HepG2 (cell line): Measurements from ENCODE around the gene DNAJC7. TPM values are rescaled to one million over a fixed set of nuclear protein-coding genes. Genes with fewer than 3 reads are reported as not detected.

Source experiments
- ATM ChIP-seq: fragments of 450-650 bp; IDR thresholded peaks from 2 replicates; pipeline ENCODE4 v1.7.1; 2017; ENCODE audit warnings: mild to moderate bottlenecking, borderline replicate concordance
- ETV5 ChIP-seq: IDR thresholded peaks from 2 replicates; pipeline ENCODE4 v1.6.1; 2018; ENCODE audit warnings: missing biosample characterization, missing genetic modification reagents, inconsistent platforms, borderline replicate concordance
- HINFP ChIP-seq: sonication (generic); formaldehyde crosslinking; IDR thresholded peaks from 2 replicates; pipeline ENCODE4 v1.4.0; 2020; ENCODE audit warnings: low read depth, mild to moderate bottlenecking, missing genetic modification reagents
- KLF12 ChIP-seq: sonication (generic); formaldehyde crosslinking; IDR thresholded peaks from 2 replicates; pipeline ENCODE4 v1.4.0; 2020; ENCODE audit warnings: missing genetic modification reagents, borderline replicate concordance
- MAF1 ChIP-seq: sonication (generic); formaldehyde crosslinking; IDR thresholded peaks from 2 replicates; pipeline ENCODE4 v1.5.0; 2020; ENCODE audit warnings: missing genetic modification reagents, borderline replicate concordance
- MATR3 ChIP-seq: sonication (generic); formaldehyde crosslinking; IDR thresholded peaks from 2 replicates; pipeline ENCODE4 v1.4.0; 2020; ENCODE audit warnings: missing genetic modification reagents
- MED8 ChIP-seq: sonication (generic); formaldehyde crosslinking; IDR thresholded peaks from 2 replicates; pipeline ENCODE4 v1.8.1; 2023; ENCODE audit warnings: mild to moderate bottlenecking, missing genetic modification reagents; ENCODE audit not compliant: insufficient replicate concordance
- MEIS2 ChIP-seq: sonication (generic); formaldehyde crosslinking; IDR thresholded peaks from 2 replicates; pipeline ENCODE4 v1.9.0; 2021; ENCODE audit warnings: mild to moderate bottlenecking, missing genetic modification reagents
- NR2C2 ChIP-seq: sonication (generic); formaldehyde crosslinking; IDR thresholded peaks from 2 replicates; pipeline ENCODE4 v1.4.0; 2020; ENCODE audit warnings: missing genetic modification reagents, mild to moderate bottlenecking, moderate library complexity, borderline replicate concordance
- PCBP2 ChIP-seq: fragments of 200-400 bp; formaldehyde crosslinking; optimal IDR thresholded peaks from 2 replicates; pipeline ENCODE3; 2018; ENCODE audit warnings: low read length, low read depth; ENCODE audit not compliant: poor library complexity, severe bottlenecking
- RCOR2 ChIP-seq: IDR thresholded peaks from 2 replicates; pipeline ENCODE4 v1.6.1; 2016; ENCODE audit warnings: missing biosample characterization, missing genetic modification reagents
- SIN3B ChIP-seq: fragments of 150-350 bp; IDR thresholded peaks from 2 replicates; pipeline ENCODE4 v1.6.1; 2014; ENCODE audit warnings: low read length
- U2AF1 ChIP-seq: fragments of 200-400 bp; formaldehyde crosslinking; optimal IDR thresholded peaks from 2 replicates; pipeline ENCODE3; 2017; ENCODE audit warnings: mild to moderate bottlenecking, low read depth, low read length
- ZNF33A ChIP-seq: sonication (generic); formaldehyde crosslinking; IDR thresholded peaks from 2 replicates; pipeline ENCODE4 v1.5.1; 2020; ENCODE audit warnings: missing genetic modification reagents, mild to moderate bottlenecking, moderate library complexity, borderline replicate concordance
- ZNF574 ChIP-seq: sonication (generic); formaldehyde crosslinking; IDR thresholded peaks from 2 replicates; pipeline ENCODE4 v1.4.0; 2020; ENCODE audit warnings: missing genetic modification reagents
- ZNF646 ChIP-seq: sonication (generic); formaldehyde crosslinking; IDR thresholded peaks from 2 replicates; pipeline ENCODE4 v1.9.0; 2021; ENCODE audit warnings: mild to moderate bottlenecking, missing genetic modification reagents
- ZNF7 ChIP-seq: IDR thresholded peaks from 2 replicates; pipeline ENCODE4 v1.6.1; 2016; ENCODE audit warnings: missing biosample characterization, missing genetic modification reagents
- ZNF776 ChIP-seq: sonication (generic); formaldehyde crosslinking; IDR thresholded peaks from 2 replicates; pipeline ENCODE4 v1.4.0; 2020; ENCODE audit warnings: mild to moderate bottlenecking, missing genetic modification reagents
- polyA plus RNA-seq, 8 experiments: library from polyadenylated mRNA; depleted of rRNA in 3 of 8; stranded (reverse) in 7 of 8; unstranded in 1 of 8; fragments of >200 nt; fragmentation: Illumina TruSeq in 4 of 8; extraction: Trizol in 4 of 8; gene quantifications; 2 replicates each; pipeline versions ENCODE4 v1.2.1 to v1.2.3, GENCODE V29; 2011 to 2016; ENCODE audit warnings: low read depth in 4 of 8, missing spikeins in 1 of 8, mixed read lengths in 1 of 8; ENCODE audit not compliant: insufficient read depth in 1 of 8
- total RNA-seq, 5 experiments: library from RNA; depleted of rRNA; stranded (reverse); fragments of >200 nt; fragmentation: Illumina TruSeq; extraction: Trizol; gene quantifications; 2 replicates each; pipeline ENCODE4 v1.2.3, GENCODE V29; 2016; ENCODE audit warnings: low read depth in 1 of 5

DNAJC7 gene
- total and polyA plus RNA-seq, 2 of the 13 experiments (the other 11 are each of a cell fraction or from before 2014, with no cell fraction given), result 47.7 to 132 TPM

- TF ChIP-seq ZNF574 (CRISPR knock-in tag), result peak; percentile 86
- TF ChIP-seq HINFP (CRISPR knock-in tag), result no peak
- no peak for TF ChIP-seq PCBP2
- peak; percentile 15; the same call in 1 of the 2 replicates for TF ChIP-seq ETV5 (CRISPR knock-in tag)
- no peak for TF ChIP-seq SIN3B
- no peak for TF ChIP-seq ZNF7 (CRISPR knock-in tag)
- no peak for TF ChIP-seq MEIS2 (CRISPR knock-in tag)
- no peak for TF ChIP-seq ZNF776
- TF ChIP-seq ZNF33A (CRISPR knock-in tag), result no peak
- no peak for TF ChIP-seq MAF1 (CRISPR knock-in tag)
- TF ChIP-seq ZNF646 (CRISPR knock-in tag), result no peak
- peak; percentile 36; the same call in 1 of the 2 replicates for TF ChIP-seq KLF12 (CRISPR knock-in tag)
- no peak for TF ChIP-seq U2AF1
- TF ChIP-seq RCOR2, result peak; percentile 90
- TF ChIP-seq ATM, result no peak
- no peak for TF ChIP-seq MED8 (CRISPR knock-in tag)
- TF ChIP-seq NR2C2 (CRISPR knock-in tag), result no peak; the same call in 1 of the 2 replicates
- no peak for TF ChIP-seq MATR3 (CRISPR knock-in tag)
Measured at GRCh38 chr17:41989702-41990419, 27.4 kb downstream of the DNAJC7 start (continued).
